ENCODE data around the gene CNRIP1.

The CNRIP1 gene

DNA sequence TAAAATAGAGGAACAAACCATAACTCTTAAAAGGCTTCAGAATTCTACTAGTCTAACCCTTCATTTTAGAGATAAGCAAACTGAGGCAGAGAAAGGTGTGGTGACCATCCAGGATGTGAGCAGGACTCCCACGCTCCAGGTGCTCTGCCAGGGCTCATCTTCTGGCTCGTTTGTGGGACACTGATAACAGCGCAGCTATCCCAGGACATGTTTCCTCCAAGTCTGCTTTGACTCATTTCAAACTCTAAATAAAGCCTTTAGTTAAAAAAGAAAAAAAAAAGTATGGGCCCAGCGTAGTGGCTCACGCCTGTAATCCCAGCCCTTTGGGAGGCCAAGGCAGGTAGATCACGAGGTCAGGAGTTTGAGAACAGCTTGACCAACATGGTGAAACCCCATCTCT lies 28.4 kb downstream of the CNRIP1 start:
- DNase-seq = no peak

DNA sequence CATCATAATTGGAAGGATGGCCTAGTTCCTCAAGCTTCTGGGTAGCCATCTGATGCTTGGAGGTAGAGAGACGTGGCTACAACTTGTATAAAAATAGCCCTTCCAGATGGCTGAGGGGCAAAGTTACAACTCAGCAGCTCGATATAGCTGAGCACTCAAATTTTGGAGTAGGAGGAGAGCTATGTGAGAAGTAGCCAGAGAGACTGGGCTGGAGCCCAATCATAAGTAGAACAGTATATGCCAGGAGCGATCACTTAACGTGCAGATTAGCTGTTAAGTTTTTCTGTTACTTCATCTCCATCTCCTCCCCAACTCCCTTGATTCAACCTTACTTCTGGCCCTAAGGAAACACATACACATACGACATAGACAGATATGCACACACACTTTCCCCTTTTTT lies 28.8 kb downstream of the CNRIP1 start:
- DNase-seq = no peak

DNA sequence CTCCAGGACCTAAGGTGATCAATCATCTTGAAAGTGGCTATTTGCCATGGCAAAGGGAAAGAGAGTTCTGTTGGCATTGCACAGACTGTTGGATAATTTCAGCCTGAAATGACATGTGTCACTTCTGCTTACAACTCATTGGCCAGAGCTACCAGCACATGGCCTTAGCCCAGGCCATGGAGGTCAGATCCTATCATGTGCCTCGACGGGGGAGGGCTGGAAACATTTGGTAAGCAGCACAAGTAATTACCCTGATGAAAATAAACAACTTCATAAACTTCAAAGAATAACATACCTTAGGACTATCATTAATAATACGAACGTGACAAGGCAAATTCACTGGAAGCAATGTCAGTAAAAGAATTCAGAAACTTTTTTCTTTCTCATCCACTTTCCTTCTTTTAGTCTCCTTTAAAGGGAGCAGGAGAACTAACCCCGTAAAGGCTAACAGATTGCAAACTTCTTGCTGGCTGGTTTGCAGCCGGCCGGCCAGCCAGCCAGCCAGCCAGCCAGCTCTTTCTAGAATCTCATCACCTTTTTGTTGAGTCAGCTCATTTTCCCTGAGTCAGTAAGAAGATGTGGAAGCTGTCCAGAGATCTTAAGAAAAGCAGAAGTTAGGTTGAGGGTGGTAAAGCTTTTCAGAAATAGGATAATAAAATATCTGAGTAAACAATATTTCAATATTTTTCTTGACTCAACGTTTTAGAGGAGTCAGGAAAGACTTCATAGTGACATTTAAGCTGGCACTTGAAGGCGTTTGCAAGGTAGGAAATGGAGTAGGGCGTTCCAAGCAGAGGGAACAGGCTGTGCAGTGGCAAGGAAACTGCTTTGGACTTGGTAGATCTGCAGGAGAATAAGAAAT lies 31.9 kb downstream of the CNRIP1 start:
- DNase-seq = no peak

DNA sequence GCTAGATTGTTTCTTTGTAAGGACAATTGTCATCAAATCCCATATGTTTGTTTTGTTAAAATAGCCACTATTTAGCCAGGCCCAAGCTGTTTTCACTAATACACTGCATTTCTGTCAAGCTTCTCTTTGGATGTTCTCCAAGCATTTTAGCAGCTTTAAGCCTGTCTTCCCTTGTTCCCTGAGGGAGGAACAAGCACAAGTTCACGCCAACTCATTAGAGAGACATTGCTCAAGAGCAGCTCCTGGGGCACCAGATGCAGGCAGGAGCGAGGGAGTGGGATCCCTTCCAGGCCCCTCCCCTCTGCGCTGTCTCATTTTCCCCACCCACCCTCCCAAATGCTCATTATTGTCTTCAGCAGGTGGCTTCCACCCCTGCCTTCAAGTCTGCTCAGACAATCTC lies 34.9 kb downstream of the CNRIP1 start:
- no peak for DNase-seq

DNA sequence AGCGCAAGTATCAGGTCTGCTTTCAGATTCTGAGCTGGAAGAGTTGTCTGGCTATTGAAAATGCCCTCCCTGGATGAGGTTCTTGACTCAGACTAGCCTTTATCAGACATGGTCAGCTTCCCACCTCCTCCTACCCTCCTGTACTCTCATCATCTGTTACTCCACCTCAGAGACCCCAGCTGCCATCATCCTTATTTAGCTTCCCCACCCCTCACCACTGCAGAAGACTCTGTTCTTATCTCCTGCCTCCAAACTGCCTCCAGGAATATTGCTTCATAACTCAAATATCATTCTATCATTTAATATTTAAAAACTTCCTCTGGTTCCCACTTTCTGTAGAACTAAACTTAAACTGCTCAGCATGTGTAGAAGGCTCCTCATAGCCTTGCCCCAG lies 36.3 kb downstream of the CNRIP1 start:
- no peak for DNase-seq

DNA sequence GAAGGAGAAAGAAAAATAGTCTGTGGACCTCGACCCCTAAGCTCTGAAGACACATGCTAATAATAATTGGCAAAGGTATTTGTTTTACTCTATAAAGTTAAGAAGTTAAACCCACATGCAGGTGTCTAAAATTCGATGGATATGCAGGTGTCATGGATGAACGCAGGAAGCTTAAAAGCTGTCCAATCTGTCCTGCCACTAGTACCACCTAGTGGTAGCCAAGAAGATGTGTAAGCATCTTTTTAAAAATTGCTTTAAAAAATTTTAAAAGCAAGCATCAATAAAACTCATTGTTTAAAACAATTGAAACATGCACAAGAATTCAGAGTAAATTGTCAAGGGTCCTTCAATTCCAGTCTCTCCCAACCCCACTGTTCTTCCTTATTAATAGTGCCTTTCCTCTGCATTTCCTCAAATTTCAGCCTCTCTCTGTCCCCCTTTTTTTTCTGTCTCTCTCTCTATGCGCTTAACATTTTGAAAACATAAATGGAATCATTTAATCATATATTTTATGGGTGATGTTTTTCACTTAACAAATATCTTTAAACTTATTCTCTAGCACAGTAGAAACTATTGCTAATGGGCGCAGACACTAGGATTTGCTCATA lies 36.8 kb downstream of the CNRIP1 start:
- no peak for DNase-seq

DNA sequence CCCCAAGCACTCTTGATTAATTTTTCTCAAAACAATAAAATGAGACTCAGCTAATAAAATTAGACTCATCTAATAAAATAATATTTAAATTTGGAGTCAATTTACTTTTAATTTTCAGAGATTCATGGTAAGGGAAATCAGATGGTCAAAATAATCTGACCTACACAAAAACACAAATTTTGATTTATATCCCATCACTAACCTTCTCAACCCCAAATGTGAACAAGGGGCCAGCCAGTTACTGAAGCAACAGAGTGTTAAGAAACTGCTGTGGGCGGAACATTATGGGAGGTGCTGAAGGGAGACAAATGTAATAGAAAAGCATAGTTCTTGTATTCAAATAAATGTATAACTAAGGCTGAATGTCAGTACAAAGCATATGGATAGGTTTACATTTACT lies 39.0 kb downstream of the CNRIP1 start:
- no peak for DNase-seq

DNA sequence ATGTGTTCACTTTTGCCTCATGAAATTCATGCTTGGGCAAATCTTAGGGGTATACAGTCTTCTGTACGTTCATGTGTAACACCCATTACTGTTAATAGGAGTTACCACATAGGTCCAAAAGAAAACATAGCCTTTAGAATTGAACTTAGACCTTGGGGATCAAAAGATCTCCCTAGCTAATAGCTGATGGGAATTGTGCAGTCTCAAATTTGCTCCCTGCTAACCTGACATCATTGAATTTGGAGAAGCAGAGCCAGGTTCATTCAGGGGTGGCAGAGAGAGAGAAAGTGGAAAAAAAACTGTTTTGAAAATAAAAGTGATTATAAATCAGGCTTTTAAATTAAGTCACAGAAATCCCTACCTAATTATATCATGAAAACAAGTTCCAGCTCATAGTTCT lies 39.4 kb downstream of the CNRIP1 start:
- no peak for DNase-seq

DNA sequence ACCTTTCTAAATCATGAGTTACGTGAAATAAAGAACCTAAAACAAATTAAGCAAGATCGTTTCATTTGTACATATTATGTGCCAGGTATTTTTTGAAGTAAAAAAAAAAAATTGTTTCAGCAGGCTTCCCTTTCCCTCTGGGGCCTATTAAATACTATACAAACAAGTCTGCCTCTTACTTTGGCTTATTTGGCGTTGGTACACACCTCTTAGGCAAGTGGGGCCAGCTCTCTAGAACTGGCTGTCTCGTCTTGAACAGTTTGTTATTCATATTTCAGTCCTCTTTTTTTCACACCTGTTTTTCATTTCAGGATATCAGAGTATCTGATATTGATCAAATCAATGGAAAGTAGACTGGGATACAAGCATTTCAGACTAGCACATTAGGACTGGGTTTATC lies 40.1 kb downstream of the CNRIP1 start:
- no peak for DNase-seq

DNA sequence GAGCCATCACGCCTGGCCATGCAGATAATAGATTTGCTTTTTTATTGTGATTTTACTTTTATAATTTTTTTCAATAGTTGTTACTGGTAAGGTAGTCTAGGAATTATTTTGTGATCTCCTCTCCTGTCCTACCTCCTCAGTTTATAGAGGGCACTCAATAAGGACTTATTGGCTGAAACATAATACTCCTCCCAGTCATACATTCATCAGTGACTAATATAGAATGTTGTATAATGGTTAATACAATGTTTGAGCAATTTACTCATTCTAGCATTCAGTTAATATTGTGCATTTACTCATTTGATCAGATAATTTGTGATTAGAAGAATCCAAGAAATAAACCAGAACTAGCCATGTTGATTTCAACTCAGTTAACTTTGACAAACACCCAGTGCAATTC lies 41.6 kb downstream of the CNRIP1 start:
- no peak for DNase-seq

DNA sequence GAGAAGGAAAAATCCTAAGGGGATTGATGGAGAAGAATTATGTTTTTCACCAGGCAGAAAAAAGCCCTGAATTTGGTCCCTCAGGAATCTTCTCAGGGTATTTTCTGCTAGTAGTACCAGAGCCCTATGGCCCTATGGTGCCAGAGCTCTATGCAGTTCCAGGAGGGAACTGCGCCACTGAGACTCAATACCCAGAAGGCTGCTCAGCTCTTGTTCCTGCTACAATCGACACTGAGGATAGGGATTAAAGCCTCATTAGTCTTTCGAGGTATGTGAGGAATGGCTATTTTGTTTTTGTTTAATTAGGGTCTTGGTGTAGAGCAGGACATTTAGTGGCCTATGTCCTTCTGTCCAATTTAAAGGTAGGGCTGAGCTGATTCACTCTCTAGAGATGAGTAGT lies 45.7 kb downstream of the CNRIP1 start:
- no peak for DNase-seq

DNA sequence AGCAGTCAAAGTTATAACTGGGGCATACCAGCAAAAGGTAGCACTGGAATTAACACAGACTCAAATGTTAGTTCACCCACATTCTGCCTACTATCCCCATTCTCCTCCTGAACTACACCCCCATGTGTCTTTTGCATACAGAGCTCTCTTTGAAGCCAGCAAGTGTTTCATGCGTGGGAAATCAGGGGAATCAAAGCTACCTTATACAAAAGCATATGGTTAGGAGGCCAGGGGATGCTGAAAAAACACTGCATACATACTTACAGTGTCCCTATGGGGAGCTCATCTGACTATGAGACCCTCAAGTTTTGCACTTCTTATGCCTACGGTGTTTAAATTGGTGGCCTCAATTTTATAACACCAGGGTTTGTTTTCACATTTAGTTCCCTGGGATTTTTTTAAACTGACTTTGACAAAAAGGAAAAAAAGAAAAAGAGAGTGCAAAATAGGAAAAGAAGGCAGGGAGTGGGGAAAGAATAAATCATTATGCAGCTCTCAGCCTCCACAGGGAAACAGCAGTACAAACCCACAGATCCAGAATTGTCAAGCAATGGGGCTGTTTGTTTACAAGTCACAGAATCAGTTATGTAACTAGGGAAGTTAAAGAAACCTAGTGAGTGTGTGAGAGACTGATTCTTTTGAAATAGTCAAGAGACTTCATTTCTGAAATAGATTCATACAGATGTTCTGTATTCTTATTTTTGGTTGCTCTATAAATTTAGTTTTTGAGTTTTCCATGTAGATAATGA lies 47.3 kb downstream of the CNRIP1 start:
- no peak for DNase-seq

DNA sequence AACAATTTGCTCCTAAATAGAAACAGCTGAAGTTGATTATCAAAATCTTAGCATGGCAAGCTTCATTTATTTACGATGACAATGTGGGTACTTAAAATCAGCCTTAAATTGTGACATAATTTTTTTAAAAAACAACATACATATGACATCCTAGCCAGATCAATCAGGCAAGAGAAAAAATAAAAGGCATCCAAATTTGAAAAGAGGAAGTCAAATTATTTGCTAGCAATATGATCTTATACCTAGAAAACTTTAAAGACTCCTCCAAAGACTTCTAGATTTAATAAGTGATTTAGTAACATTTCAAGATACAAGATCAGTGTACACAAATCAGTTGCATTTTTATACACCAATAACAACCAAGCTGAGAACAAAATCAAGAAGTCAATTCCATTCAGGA lies 53.1 kb downstream of the CNRIP1 start:
- DNase-seq = no peak

DNA sequence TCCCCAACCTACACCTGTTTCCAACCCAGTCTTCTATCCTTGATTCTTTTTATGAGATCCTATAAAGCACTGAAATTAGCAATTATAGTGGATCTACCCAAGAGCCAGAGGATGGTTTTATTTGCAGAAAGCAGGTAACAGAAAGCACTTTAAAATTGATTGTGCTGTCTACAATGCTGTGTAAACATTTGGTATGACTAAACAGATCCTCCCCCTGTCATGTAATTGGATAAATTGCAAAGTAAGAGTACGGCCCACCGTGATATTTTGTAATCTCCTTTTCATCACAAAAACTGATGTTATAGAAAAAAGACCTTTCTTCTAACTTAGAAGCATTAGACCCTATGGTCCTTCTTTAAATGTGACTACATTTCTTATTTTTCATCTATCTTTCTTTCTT lies 56.1 kb downstream of the CNRIP1 start:
- DNase-seq = no peak

DNA sequence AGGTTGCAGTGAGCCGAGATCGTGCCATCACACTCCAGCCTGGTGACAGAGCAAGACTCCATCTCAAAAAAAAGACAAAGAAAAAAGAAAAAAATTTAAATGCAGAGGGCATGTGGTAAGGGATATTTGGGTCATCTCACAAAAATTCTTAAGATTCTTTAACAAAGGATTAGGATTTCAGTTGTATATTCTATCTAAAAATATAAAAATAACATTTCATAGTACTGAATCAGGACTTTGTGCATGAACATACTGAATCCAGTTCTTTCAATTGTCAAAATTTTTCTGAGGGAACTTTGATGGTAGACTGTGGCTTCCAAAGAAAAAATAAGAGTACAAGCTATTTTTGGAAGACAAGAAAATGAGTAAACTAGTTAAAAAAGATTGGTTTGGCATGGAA lies 60.9 kb downstream of the CNRIP1 start:
- no peak for DNase-seq

DNA sequence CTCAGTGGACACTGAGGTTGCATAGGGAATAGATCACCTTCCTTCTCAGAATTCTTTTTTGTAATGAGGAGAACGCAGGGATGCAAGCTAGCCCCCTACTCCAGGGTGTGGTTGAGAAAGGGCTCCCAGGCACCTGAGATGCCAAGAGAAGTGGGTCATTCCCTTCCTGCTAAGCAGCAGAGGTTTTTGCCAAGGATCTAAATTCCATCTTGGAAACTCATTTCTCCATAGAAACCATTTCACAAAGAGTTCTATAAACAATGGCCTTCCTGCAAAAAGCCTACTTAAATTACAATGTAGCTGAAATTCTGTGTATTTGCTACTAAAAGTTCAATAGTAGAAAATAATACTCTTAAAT lies 63.7 kb downstream of the CNRIP1 start:
- no peak for DNase-seq

DNA sequence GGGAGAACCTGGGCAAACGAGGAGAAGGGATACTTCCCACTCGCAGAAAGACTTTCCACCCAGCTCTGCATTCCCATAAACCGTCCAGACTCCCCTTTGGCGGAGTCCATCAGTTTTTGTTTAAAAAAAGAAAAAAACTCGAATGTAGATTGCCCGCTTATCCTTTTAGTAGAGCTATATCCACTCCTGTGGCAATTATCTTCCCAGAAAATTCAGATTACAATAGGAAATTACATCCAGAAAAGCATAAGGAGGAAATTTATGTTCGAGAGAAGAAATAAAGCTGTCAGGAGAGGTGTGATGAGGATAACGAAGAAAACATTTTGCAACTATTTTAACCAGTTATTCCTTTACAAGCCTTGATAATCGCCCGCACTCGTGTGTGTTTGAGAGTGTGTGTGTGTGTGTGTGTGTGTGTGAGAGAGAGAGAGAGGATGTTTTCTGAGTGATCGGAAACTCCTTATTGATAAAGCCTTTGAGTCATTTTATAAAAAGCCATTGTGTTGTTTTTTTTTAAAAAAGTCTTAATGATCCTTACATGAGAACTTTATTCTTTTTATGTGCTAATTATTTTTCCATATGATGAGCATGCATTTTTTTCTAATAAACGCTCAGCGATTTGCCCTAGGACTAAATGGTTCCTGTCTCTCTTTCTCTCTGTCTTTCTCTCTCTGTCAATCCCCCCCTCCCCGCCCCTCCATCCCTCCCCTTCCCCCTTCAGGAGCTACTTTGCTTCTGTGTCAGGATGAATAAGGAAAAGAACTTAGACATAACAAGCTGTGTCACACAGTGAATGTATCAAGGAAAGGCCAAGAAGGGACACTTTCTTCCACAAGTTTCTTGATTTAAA lies 66.3 kb downstream of the CNRIP1 start:
- DNase-seq = peak; percentile 35

DNA sequence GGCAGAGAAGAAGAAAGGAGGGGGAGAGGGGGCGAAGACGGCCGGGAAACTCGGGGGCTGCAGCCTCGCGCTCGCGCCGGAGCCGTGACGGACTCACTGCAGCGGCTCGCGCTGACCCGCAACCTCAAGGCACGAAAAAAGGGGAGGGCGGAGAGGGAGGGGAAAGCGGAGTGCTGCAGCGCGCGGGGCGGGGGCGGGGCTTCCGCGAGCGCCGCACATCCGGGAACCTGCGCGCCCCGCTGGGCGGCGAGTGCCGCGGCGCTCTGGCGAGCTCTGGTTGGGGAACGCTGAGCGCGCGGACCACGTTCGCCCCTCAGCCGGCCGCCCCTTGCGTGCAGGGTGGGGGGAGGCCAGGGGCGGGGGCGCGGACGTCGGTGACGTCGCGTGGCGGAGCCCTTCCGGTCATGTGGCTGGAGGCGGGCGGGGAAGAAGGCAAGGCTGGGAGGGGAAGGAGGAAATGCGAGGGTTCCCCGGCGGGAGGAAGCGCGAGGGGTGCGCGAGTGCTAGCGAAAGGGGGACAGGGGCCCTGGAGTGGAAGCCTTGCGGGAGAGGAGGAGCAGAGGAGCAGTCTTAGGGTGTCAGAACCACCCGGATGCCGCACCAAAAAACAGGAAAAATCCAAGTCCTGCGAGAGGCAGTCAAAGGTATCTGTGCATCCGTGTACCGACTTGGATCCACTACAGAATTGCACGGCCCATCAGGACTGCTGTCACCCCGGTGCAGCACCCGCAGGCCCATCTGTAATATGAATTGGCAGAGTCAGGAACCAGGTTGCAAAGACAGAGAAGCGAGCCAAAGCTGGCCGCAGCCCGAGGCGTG lies 67.1 kb downstream of the CNRIP1 start, which contains the start of gene PPP3R1:
PPP3R1 (minus strand) TSS at position 133 of the 819 bp plus-strand sequence. CDS start 405 bp downstream, outside the sequence.
- DNase-seq = peak; percentile 94

DNA sequence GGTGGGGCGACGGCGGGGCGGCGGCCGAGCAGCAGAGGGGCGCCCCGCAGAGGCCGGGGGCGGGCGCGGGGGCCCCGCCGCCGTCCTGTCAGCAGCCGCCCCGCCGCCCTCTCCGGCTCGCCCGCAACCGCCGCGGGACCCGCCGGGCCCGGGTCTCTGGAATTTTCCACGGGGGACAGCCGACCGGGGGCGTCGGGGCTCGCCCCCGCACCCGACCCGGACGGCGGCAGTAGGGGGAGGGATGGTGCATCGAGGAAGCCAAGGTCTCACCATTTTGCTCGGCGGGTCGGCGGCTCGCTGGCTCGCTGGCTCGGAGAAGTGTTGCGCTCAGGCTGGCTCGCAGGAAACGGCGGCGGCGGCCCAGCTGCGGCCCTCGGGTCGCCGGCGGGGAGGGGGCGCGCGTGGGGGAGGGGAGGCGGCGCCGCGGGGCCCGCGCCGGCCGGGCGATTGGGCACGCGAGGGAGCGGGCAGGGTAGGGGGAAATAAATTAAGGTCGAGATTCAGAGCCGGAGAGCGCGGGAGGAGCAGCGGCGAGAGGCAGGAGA lies 67.8 kb downstream of the CNRIP1 start:
- DNase-seq = peak; percentile 52

DNA sequence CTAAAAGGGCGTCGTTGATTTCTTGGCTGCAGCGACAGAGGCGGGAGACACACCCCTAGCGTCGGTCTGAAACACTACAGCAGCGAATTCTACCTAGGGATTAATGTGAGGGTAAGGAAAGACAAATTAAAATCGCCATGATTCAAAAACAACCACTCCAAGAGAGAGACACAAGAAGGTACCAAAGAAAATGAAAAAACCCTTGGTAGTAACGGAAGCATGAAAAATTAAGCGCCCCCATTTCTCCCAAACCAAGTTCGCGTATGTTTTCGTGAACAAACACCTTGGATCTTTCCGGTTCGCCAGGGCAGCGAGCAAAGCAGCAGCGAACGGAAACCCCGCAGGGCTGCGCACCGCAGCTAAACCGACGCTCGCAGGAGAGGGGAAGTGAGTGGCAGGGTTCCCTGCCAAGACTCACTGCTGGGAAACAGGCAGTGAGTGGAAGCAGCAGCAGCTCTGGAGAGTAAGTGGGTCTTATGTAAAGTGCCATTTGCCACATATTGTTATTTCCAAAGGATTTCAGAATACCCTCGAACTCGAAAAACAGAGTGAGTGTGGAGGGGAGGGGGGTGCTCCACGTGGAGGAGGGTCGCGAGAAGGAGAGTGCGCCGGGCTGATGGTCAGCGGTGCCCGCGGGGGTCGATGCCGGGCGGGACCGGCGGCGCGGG lies 68.4 kb downstream of the CNRIP1 start:
- peak; percentile 75 for DNase-seq

DNA sequence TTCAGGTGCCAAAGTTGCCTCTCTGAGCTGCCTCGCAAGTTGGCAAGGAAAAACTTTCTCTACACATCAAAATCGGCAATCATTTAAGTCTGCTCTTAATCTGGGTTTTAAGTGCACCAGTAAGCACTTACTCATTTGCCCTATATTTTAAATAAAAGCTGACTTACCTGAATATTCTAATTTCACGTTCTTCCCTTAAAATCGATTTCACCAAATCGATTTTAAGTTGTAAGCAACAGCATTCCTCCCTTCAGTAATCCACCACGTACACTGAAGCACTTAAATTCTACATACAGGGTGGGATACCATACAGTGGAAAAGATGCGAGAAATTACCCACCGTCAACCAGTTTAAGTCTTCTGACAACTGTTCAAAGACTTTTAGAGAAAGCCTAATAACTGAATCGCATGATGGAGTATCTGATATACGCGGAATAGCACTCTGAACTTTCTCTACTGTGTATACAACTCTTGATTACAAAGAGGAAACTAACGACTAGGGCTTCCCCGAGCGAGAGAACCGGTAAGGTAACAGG lies 69.0 kb downstream of the CNRIP1 start:
- DNase-seq = no peak

Data from activated naive CD4-positive, alpha-beta T cell treated with anti-CD3 and anti-CD28 coated beads, Interleukin-2, amount 50 U/mL, for 16 hours (primary cell).